Activated T-helper 1 cell treated with anti-CD3 and anti-CD28 coated beads, Interleukin-12 subunit alpha, Interleukin-12 subunit beta, Interleukin-2, Interleukin-4 antibody, amounts not matched to agents 30 ng/mL and 10 ng/mL and 1 ng/mL, durations not matched to agents 14 hours and 24 hours and 36 hours (primary cell): ENCODE results near the gene CRTC1. TPM values are rescaled to one million over a fixed set of nuclear protein-coding genes. Genes with fewer than 3 reads are reported as not detected.

Experiments
- total RNA-seq: library from RNA; stranded (reverse); gene quantifications from 2 replicates; pipeline ENCODE4 v1.2.3, GENCODE V29; 2022

Gene CRTC1
- total RNA-seq, 1 donor from 2014 or later, result 6.1 TPM

Other genes with a start within 250 kb of the CRTC1 start
- gene ISYNA1, start 245.5 kb upstream of the CRTC1 start, total RNA-seq, result 9.0 and 10.7 TPM in 2 replicates
- gene ELL, start 161.6 kb upstream of the CRTC1 start, total RNA-seq, result 23.6 and 24.1 TPM in 2 replicates
- gene FKBP8, start 140.1 kb upstream of the CRTC1 start, total RNA-seq, result 163 and 167 TPM in 2 replicates
- gene KXD1, start 125.8 kb upstream of the CRTC1 start, total RNA-seq, result 128 and 133 TPM in 2 replicates
- 1,472 and 1,500 TPM in 2 replicates for gene UBA52, start 111.8 kb upstream of the CRTC1 start, total RNA-seq
- 134 and 135 TPM in 2 replicates for gene REX1BD, start 94.9 kb upstream of the CRTC1 start, total RNA-seq
- gene CRLF1, start 76.9 kb upstream of the CRTC1 start, total RNA-seq, result not detected in 2 replicates
- gene TMEM59L, start 70.8 kb upstream of the CRTC1 start, total RNA-seq, result 0.10 and 0.17 TPM in 2 replicates
- 12.7 and 16.0 TPM in 2 replicates for gene KLHL26, start 46.7 kb upstream of the CRTC1 start, total RNA-seq
- gene COMP, start 107.6 kb downstream of the CRTC1 start, total RNA-seq, result not detected in 2 replicates
- 102 and 113 TPM in 2 replicates for gene UPF1, start 148.3 kb downstream of the CRTC1 start, total RNA-seq
- gene CERS1, start 212.5 kb downstream of the CRTC1 start, total RNA-seq, result not detected in 2 replicates
- gene COPE, start 235.7 kb downstream of the CRTC1 start, total RNA-seq, result 221 and 229 TPM in 2 replicates
- gene DDX49, start 236.0 kb downstream of the CRTC1 start, total RNA-seq, result 101 and 114 TPM in 2 replicates